Transverse colon (tissue), 4 donors: ENCODE data around the gene ASTL. TPM values are rescaled to one million over a fixed set of nuclear protein-coding genes. Genes with fewer than 3 reads are reported as not detected.

ENCODE experiments used
- DNase-seq: peaks from one replicate; pipeline ENCODE4 v3.0.0-alpha.2; 2019
- H3K27ac ChIP-seq, 4 donors: fragments of 200-600 bp; sonication (generic); 2 replicates each; pipeline ENCODE4 v1.5.1; 2016 to 2018; ENCODE audit warnings: inconsistent platforms in 4 of 4
- H3K27me3 ChIP-seq: fragments of 200-600 bp; sonication (generic); 2 replicates; pipeline ENCODE4 v1.5.1; 2017; ENCODE audit warnings: inconsistent platforms
- H3K36me3 ChIP-seq, 4 donors: fragments of 200-600 bp; sonication (generic); 2 replicates each; pipeline ENCODE4 v1.5.1; 2017 to 2019; ENCODE audit warnings: inconsistent platforms in 4 of 4
- H3K4me1 ChIP-seq, 4 donors: fragments of 200-600 bp; sonication (generic); 2 replicates each; pipeline ENCODE4 v1.5.1; 2017 to 2020; ENCODE audit warnings: inconsistent platforms in 4 of 4
- H3K4me3 ChIP-seq, 4 donors: fragments of 200-600 bp; sonication (generic); 1 replicate in 1 of 4; 2 replicates in 3 of 4; pipeline versions ENCODE4 v1.5.1 to v1.6.1; 2017 to 2019; ENCODE audit warnings: inconsistent platforms in 4 of 4
- H3K9me3 ChIP-seq, 2 donors: fragments of 200-600 bp; sonication (generic); 2 replicates each; pipeline ENCODE4 v1.5.1; 2017 to 2019; ENCODE audit warnings: inconsistent platforms in 2 of 2
- EP300 ChIP-seq: sonication (generic); formaldehyde crosslinking; IDR thresholded peaks from one replicate; pipeline ENCODE4 v1.6.1; 2017; ENCODE audit warnings: antibody characterized with exemption, low read depth
- POLR2A ChIP-seq: fragments of 450-650 bp; IDR thresholded peaks from one replicate; pipeline ENCODE4 v1.6.1; 2016; ENCODE audit warnings: antibody characterized with exemption, mild to moderate bottlenecking, moderate library complexity
- POLR2AphosphoS5 ChIP-seq, 3 donors: sonication (generic); formaldehyde crosslinking; IDR thresholded peaks; one replicate each; pipeline ENCODE4 v1.6.1; 2016; ENCODE audit warnings: antibody characterized with exemption in 3 of 3
- WGBS, 2 donors: methylation state at CpG; one replicate each; pipeline ENCODE4 v1.1.5; 2018; ENCODE audit warnings: low coverage in 1 of 2; 5-methylcytosine and 5-hydroxymethylcytosine counted together
- in situ Hi-C, 4 donors: fragments of 200-750 bp; cut with MboI; loops; one replicate each; pipeline versions ENCODE4 v1.15.0 to v1.15.1; 2017; ENCODE audit warnings: low sequenced_read_pairs in 3 of 4, low pct_ligation_motif_present in 1 of 4, low pct_unique_long_range_greater_than_20kb in 1 of 4
- intact Hi-C: fragments of 100-400 bp; cut with DNase I; formaldehyde crosslinking; loops from one replicate; pipeline ENCODE4 v1.15.1; 2023; ENCODE audit warnings: low total_unique reads
- total RNA-seq, 4 donors: library from RNA; depleted of rRNA; stranded (reverse); fragments of >200 nt; gene quantifications; one replicate each; pipeline ENCODE4 v1.1.0, GENCODE V29; 2016
- TF ChIP-seq, protein P1 (sequence below), 5 experiments: fragments of 200-600 bp in 3 of 5; fragments of 450-650 bp in 2 of 5; sonication (generic) in 3 of 5; IDR thresholded peaks; 1 replicate in 2 of 5; 2 replicates in 3 of 5; pipeline ENCODE4 v1.5.1; 2016 to 2017; ENCODE audit warnings: antibody characterized with exemption in 5 of 5, inconsistent platforms in 3 of 5, mild to moderate bottlenecking in 2 of 5, moderate library complexity in 1 of 5

ASTL gene
- total RNA-seq, 4 donors from 2014 or later = 0.95 TPM; not detected in 3

DNA sequence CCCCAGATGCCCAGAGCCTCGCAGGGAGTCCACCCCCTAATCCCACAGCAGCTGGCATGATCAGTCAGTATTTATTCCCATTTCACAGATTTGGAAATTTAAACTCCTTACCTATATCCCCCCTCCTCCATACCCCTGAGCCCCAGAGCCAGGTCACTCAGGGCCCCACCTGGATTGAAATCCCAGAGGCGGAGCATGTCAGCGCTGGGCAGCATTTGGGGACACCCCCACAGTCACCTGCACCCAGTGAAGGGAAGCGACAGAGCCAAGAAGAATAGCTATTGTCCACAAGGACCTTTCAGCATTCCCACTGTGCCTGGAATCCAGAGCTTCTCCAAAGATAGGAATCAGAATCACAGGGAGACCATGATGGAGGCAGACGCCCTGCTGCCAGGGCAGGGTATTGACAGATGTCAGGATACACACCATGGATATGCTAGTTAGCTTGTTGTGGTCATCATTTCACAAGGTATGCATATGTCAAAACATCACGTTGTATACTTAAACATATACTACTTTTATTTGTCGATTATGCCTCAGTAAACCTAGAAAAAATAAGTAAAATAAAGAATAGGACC is 968 bp upstream of the ASTL start:
- H3K27ac ChIP-seq = peak overlapping the region in 3 of 4 donors; percentile 43 to 63 (median 52)
- no peaks in the 10 kb centered on the region for H3K36me3 ChIP-seq
- H3K9me3 ChIP-seq = no peaks in the 10 kb centered on the region
- intact Hi-C loops (no loop called here), in situ Hi-C loops (no loop called here)
- H3K4me3 ChIP-seq = no peak overlapping the region
- peaks cover under 1 to 13% (median 7%) of the 10 kb centered on the region in 4 donors for H3K4me1 ChIP-seq
- no peak for TF ChIP-seq POLR2A
- no peak for TF ChIP-seq POLR2AphosphoS5 (IDR thresholded peaks at IDR 0.05)
- no peak for TF ChIP-seq EP300
- TF ChIP-seq, protein P1, sequence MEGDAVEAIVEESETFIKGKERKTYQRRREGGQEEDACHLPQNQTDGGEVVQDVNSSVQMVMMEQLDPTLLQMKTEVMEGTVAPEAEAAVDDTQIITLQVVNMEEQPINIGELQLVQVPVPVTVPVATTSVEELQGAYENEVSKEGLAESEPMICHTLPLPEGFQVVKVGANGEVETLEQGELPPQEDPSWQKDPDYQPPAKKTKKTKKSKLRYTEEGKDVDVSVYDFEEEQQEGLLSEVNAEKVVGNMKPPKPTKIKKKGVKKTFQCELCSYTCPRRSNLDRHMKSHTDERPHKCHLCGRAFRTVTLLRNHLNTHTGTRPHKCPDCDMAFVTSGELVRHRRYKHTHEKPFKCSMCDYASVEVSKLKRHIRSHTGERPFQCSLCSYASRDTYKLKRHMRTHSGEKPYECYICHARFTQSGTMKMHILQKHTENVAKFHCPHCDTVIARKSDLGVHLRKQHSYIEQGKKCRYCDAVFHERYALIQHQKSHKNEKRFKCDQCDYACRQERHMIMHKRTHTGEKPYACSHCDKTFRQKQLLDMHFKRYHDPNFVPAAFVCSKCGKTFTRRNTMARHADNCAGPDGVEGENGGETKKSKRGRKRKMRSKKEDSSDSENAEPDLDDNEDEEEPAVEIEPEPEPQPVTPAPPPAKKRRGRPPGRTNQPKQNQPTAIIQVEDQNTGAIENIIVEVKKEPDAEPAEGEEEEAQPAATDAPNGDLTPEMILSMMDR (IDR thresholded peaks at IDR 0.05) = no peak
- peaks cover 3% of the 10 kb centered on the region for H3K27me3 ChIP-seq
- no peak for DNase-seq
- 75 to 100% methylated on average over 1 to 7 of the region's 7 CpGs for WGBS, 2 donors

- WGBS, 2 donors = 80% methylated on average over 15 of the region's 15 CpGs; no CpG with 5 or more reads in 1 of the 2 donors
- no peaks in the 10 kb centered on the region for H3K9me3 ChIP-seq
- peaks cover 0 to 9% (median 2%) of the 10 kb centered on the region in 4 donors for H3K4me1 ChIP-seq
- peak overlapping the region in 3 of 4 donors; percentile 62 to 70 (median 64) for H3K27ac ChIP-seq
- TF ChIP-seq POLR2A (no peak), EP300 (no peak), POLR2AphosphoS5 (IDR thresholded peaks at IDR 0.05) (no peak)
- TF ChIP-seq, protein P1 (IDR thresholded peaks at IDR 0.05) = no peak
- DNase-seq = no peak
- H3K27me3 ChIP-seq = peaks cover 3% of the 10 kb centered on the region
- no peak overlapping the region for H3K4me3 ChIP-seq
- intact Hi-C loops (no loop called here), in situ Hi-C loops (no loop called here)
- H3K36me3 ChIP-seq = no peaks in the 10 kb centered on the region
Measured at GRCh38 chr2:96137321-96138178, 752 bp downstream of the ASTL start.

DNA sequence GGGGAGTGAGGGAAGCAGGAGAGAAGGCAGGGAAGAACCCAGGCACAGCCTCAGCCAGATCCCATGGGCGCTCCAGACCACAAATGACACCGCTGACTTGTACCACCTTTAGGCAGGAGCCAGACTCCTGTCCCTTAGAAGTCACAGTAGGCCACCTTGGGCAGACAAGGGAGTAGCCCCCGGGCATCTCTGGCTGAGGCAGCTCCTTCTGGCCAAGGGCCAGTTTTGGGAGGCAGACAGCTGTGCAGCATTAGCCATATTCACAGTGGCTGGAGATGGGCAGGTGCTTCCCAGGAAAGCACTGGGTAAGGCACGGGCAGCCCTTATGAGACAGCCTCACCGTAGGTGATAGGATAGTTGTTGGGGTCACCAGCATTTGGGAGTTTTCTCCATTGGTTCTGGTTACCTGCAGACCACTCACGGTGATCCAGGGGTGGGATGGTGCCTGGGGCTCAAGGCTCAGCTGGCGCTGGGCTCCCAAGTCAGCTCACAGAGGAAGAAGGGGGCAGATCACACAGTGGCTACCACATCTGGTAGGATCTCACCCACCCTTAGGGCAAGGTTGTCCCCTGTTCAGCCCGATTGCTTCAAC is 2.1 kb downstream of the ASTL start:
- Histone ChIP-seq H3K27ac (no peak overlapping the region), H3K4me3 (no peak overlapping the region), H3K36me3 (no peaks in the 10 kb centered on the region), H3K4me1 (peaks cover 0 to 9% (median 2%) of the 10 kb centered on the region in 4 donors), H3K9me3 (no peaks in the 10 kb centered on the region), H3K27me3 (peaks cover 3% of the 10 kb centered on the region)
- no peak for DNase-seq
- TF ChIP-seq POLR2AphosphoS5 (IDR thresholded peaks at IDR 0.05) = no peak
- TF ChIP-seq POLR2A = no peak
- TF ChIP-seq, protein P1 (IDR thresholded peaks at IDR 0.05) = no peak
- TF ChIP-seq EP300 = no peak
- intact Hi-C loops = no loop called here
- 83% methylated on average over 8 of the region's 8 CpGs; no CpG with 5 or more reads in 1 of the 2 donors for WGBS, 2 donors
- in situ Hi-C loops = no loop called here

GRCh38 chr2:96135621-96136020 is 2.7 kb downstream of the ASTL start:
- H3K27ac ChIP-seq = no peak overlapping the region
- DNase-seq = no peak
- TF ChIP-seq EP300 (no peak), POLR2AphosphoS5 (IDR thresholded peaks at IDR 0.05) (no peak), POLR2A (no peak)
- TF ChIP-seq, protein P1 (IDR thresholded peaks at IDR 0.05) = no peak

More at GRCh38 chr2:96135621-96136020, 2.7 kb downstream of the ASTL start:
- H3K27me3 ChIP-seq = peaks cover 3% of the 10 kb centered on the region
- 86% methylated on average over 5 of the region's 5 CpGs; no CpG with 5 or more reads in 1 of the 2 donors for WGBS, 2 donors
- intact Hi-C loops = no loop called here
- no peaks in the 10 kb centered on the region for H3K9me3 ChIP-seq
- H3K4me1 ChIP-seq = peaks cover 0 to 9% (median 2%) of the 10 kb centered on the region in 4 donors
- no peaks in the 10 kb centered on the region for H3K36me3 ChIP-seq
- no peak overlapping the region for H3K4me3 ChIP-seq
- in situ Hi-C loops = no loop called here
